A549 (cell line): Measurements from ENCODE around the gene ADCK2.

ENCODE experiments used
- CEBPB ChIP-seq, 2 experiments: fragments of >200 bp in 1 of 2; sonication (Bioruptor Twin) in 1 of 2; formaldehyde crosslinking in 1 of 2; IDR thresholded peaks; 2 replicates each; pipeline ENCODE4 v1.6.1; 2012 to 2016
- MYC ChIP-seq: IDR thresholded peaks from 2 replicates; pipeline ENCODE4 v1.6.1; 2012; ENCODE audit warnings: mild to moderate bottlenecking, inconsistent platforms, low read length, improper control_type of control experiment, borderline replicate concordance
- POLR2A ChIP-seq: IDR thresholded peaks from 2 replicates; pipeline ENCODE4 v1.6.1; 2012; ENCODE audit warnings: mild to moderate bottlenecking, low read length

DNA sequence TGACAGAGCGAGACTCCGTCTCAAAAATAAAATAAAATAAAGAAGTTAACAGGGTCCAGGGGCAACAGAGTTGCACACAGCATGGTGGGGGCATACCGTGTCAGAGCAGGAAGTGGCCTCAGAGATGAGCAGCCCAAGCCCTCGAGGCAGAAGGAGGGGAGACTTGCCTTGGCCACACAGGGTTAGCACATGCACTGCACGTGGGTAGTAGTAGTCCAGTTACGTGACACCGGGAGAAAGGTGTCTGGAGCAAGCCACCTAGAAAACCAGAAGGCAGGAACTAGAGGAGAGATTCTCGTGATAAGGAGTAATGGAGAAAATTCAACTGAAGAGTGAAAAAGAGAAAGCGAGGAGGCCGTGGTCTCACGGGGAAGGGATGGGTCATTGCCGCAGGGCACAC, 22.4 kb upstream of the ADCK2 start:
- TF ChIP-seq MYC (no peak), POLR2A (no peak), CEBPB (IDR thresholded peaks at IDR 0.05) (no peak)
